Activated CD4-positive, alpha-beta T cell treated with anti-CD3 and anti-CD28 coated beads for 36 hours (primary cell): ENCODE results near the gene PPEF1. TPM values are rescaled to one million over a fixed set of nuclear protein-coding genes. Genes with fewer than 3 reads are reported as not detected.

Source experiments
- ATAC-seq: fragments of 200-7000 bp; cut with Tn5 transposase; one replicate; pipeline ENCODE4 v1.10.0; 2021; ENCODE audit warnings: mild to moderate bottlenecking, moderate library complexity
- CTCF ChIA-PET: fragments of 350-600 bp; sonication (Branson Sonifier 250); formaldehyde crosslinking; loops from one replicate; lab custom pipeline; 2021; ENCODE audit warnings: antibody characterized with exemption; lab: Charles Lee
- POLR2A ChIA-PET: fragments of 350-600 bp; sonication (Branson Sonifier 250); formaldehyde crosslinking; loops from one replicate; lab custom pipeline; 2021; ENCODE audit warnings: antibody characterized with exemption, inconsistent platforms; lab: Charles Lee
- DNase-seq: peaks from one replicate; pipeline ENCODE4 v3.0.0-alpha.2; 2020
- H3K27ac Mint-ChIP-seq: one replicate; pipeline ENCODE4 v1.8.0; 2021; ENCODE audit warnings: mixed read lengths
- H3K27me3 Mint-ChIP-seq: one replicate; pipeline ENCODE4 v1.8.0; 2021; ENCODE audit warnings: mixed read lengths
- H3K36me3 Mint-ChIP-seq: one replicate; pipeline ENCODE4 v1.8.0; 2021; ENCODE audit warnings: low read depth, mixed read lengths
- H3K4me1 Mint-ChIP-seq: one replicate; pipeline ENCODE4 v1.8.0; 2021; ENCODE audit warnings: mixed read lengths
- H3K4me3 Mint-ChIP-seq: one replicate; pipeline ENCODE4 v1.8.0; 2021; ENCODE audit warnings: mild to moderate bottlenecking, moderate library complexity, mixed read lengths
- H3K9me3 Mint-ChIP-seq: one replicate; pipeline ENCODE4 v1.8.0; 2021; ENCODE audit warnings: low read depth, mixed read lengths
- intact Hi-C, 2 experiments: fragments of 100-400 bp; cut with DNase I in 1 of 2; cut with micrococcal nuclease in 1 of 2; formaldehyde crosslinking; loops; one replicate each; pipeline versions ENCODE4 v1.14.2 to v1.15.1; 2022 to 2024; cut with DNase I, micrococcal nuclease
- total RNA-seq, 2 experiments: library from RNA; stranded (reverse); gene quantifications; one replicate each; pipeline ENCODE4 v1.2.3, GENCODE V29; 2021

The PPEF1 gene, protein sequence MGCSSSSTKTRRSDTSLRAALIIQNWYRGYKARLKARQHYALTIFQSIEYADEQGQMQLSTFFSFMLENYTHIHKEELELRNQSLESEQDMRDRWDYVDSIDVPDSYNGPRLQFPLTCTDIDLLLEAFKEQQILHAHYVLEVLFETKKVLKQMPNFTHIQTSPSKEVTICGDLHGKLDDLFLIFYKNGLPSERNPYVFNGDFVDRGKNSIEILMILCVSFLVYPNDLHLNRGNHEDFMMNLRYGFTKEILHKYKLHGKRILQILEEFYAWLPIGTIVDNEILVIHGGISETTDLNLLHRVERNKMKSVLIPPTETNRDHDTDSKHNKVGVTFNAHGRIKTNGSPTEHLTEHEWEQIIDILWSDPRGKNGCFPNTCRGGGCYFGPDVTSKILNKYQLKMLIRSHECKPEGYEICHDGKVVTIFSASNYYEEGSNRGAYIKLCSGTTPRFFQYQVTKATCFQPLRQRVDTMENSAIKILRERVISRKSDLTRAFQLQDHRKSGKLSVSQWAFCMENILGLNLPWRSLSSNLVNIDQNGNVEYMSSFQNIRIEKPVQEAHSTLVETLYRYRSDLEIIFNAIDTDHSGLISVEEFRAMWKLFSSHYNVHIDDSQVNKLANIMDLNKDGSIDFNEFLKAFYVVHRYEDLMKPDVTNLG
- total RNA-seq, result under 1 TPM; 0.26 to 0.30 TPM

DNA sequence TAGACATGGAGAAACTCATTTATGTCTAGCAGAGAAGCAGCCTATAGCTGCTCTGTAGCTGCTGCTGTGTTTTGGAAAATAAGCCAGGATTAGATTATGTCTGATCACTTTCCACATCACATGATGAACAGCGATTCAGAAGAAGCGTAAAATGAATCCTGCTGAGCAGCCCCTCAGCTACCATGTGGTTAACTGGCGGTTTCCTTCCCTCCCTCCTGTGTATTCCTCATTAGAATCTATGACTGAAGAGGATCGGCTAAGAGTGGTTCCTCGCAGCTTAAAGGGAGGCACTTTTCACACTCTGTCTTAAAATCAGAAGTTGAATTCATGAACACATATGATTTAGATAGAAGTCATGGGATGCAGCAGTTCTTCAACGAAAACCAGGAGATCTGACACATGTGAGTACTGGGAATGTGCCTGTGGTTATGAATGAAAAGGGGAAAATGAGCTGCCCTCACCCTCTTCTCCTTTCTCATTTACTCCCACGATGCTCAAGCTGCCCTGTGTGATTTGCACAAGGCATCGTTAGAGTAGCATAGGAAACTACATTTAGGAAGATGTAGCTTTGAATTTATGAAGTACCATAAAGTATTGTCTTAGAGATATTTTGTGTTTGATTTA lies at the start of gene PPEF1:
PPEF1 (plus strand) TSS at position 220 of the 624 bp plus-strand sequence; CDS start at position 356, 136 bp downstream.
- no peak for ATAC-seq
- Mint-ChIP-seq H3K4me1 (peaks cover 2% of the 10 kb centered on the region), H3K36me3 (no peaks in the 10 kb centered on the region), H3K9me3 (no peaks in the 10 kb centered on the region), H3K4me3 (no peak within 1 kb of the TSS), H3K27me3 (no peaks in the 10 kb centered on the region), H3K27ac (no peak within 1 kb of the TSS)
- POLR2A ChIA-PET, result no interaction called here
- intact Hi-C loops, result no loop called here
- DNase-seq, result no peak
- CTCF ChIA-PET, result no interaction called here

DNA sequence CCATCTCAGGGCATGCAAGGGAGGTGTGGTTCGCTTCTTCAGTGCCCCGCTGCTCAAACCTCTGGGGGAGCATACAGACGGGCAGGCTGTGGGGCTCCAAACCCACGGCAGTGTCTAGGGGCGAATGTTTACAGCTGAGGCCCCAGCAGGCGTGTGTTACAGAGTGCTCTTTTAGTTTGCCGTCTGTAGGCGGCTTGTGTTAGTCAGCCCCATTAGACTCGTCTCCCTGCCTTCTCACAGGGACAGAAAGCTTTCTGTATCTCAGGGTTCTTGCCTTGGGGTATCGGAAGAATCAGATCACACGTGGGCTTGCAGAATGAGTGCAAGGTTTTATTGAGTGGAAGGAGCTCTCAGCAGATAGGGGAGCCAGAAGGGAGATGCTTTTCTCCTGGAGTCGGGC lies 46.2 kb upstream of the PPEF1 start:
- no peaks in the 10 kb centered on the region for H3K36me3 Mint-ChIP-seq

DNA sequence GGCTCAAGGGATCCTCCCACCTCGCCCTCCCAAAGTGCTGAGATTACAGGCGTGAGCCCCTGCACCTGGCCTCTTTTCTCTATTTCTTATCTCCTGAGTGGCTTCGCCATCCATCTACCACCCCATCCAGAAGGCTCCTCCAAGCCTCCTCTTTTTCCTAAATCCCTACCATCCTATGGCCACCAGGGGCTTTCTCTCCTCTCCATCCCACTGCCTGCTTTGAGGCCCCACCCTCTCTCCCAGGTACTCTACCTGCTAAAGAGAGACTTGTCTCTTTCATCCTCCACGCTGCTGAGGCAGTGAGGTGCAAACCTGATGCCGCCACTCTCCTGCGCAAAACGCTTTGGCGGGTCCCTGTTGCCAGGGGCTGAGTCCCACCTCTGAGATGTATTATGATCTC lies 42.5 kb upstream of the PPEF1 start:
- Mint-ChIP-seq H3K27me3 (no peaks in the 10 kb centered on the region), H3K36me3 (no peaks in the 10 kb centered on the region), H3K27ac (no peak overlapping the region), H3K4me1 (peaks cover 6% of the 10 kb centered on the region), H3K4me3 (no peak overlapping the region), H3K9me3 (no peaks in the 10 kb centered on the region)
- ChIA-PET CTCF (no interaction called here), POLR2A (no interaction called here)
- ATAC-seq, result no peak
- intact Hi-C loops, result no loop called here
- no peak for DNase-seq

More for the DNA sequence above, 46.2 kb upstream of the PPEF1 start:
- POLR2A ChIA-PET, result no interaction called here
- H3K9me3 Mint-ChIP-seq, result no peaks in the 10 kb centered on the region
- H3K27me3 Mint-ChIP-seq, result no peaks in the 10 kb centered on the region
- H3K27ac Mint-ChIP-seq, result no peak overlapping the region
- no peak overlapping the region for H3K4me3 Mint-ChIP-seq
- ATAC-seq, result no peak
- intact Hi-C loops, result no loop called here
- H3K4me1 Mint-ChIP-seq, result no peaks in the 10 kb centered on the region
- CTCF ChIA-PET, result no interaction called here
- DNase-seq, result no peak

DNA sequence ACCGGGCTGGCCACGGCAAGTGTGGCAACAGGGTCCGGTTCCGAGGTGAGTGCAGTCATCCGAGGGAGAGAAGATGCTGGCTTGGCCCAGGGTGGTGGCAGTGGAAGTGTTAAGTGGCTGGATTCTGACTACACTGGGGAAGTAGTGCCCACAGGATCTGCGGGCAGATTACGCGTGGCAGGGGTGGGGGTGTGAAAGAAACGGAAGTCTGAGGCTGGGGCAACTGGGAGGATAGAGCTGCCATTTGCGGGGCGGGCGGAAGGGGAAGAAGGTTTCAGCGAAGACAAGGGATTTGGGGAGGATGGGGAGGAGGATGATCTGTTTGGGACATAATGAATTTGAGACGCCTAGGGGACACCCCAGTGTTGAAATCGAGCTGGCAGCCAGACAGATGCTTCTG lies 40.8 kb upstream of the PPEF1 start:
- Mint-ChIP-seq H3K4me1 (peaks cover 6% of the 10 kb centered on the region), H3K27ac (no peak overlapping the region), H3K4me3 (no peak overlapping the region), H3K27me3 (no peaks in the 10 kb centered on the region), H3K36me3 (no peaks in the 10 kb centered on the region), H3K9me3 (no peaks in the 10 kb centered on the region)
- DNase-seq, result no peak
- no peak for ATAC-seq
- ChIA-PET CTCF (interaction anchor here (0.7 kb wide), 1 partner anchor 555 kb away, joined by 3 read pairs; no protein-coding TSS in a partner anchor), POLR2A (no interaction called here)
- intact Hi-C loops, result no loop called here

DNA sequence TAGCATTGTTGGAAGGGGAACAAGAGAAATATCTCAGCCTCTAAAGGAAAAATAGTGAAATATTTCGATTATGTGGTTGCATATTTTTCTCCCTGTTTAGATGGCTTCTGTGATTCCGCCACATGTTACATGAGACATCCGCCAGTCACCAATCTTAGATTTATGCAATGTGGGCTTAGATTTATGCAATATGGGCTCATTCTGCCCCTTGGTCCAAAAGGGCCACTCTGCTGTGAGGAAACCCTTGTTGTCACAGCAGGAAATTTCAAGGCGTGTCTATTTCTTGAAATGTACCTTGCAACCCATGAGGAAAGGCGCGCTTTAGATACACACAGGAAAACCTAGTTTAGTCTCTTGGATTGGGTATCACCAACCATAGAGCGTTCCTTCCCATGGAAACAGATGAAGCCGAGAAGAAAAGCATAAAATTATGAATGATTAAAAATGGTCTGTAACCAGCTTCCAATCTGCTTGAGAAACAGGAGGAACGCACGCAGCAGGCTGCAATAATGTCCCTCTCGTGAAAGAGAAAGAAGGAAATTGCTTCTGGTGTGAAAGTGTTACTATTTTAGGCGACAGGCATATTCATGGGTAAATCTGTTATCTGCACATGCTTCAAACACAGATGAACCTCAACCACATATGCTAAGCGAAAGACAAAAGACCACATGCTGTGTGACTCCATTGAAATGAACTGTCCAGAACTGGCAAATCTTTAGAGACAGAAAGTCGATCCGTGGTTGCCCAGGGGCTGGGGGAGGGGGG lies 39.2 kb upstream of the PPEF1 start:
- ChIA-PET CTCF (no interaction called here), POLR2A (no interaction called here)
- H3K9me3 Mint-ChIP-seq, result no peaks in the 10 kb centered on the region
- peak; percentile 23 for ATAC-seq
- intact Hi-C loops, result no loop called here
- no peaks in the 10 kb centered on the region for H3K36me3 Mint-ChIP-seq
- H3K27ac Mint-ChIP-seq, result peak overlapping the region; percentile 37
- H3K27me3 Mint-ChIP-seq, result no peaks in the 10 kb centered on the region
- no peak for DNase-seq
- H3K4me1 Mint-ChIP-seq, result peaks cover 6% of the 10 kb centered on the region
- H3K4me3 Mint-ChIP-seq, result peak overlapping the region; percentile 18

DNA sequence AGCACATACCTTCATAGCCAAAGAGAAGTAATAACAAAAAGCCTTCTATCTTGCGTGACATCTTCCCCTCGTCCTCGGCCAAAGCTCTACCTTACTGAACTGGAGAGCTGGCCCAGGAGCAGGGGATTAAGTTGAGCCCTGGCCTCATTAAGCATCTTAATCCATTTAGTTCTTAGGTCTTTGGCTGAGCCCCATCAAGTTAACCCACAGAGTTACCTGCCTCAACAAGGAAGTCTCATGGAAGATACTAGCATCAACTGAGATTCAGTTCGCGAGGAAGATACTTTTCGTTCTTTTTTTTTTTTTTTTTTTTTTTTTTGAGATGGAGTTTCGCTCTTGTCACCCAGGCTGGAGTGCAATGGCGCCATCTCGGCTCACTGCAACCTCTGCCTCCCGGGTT lies 35.4 kb upstream of the PPEF1 start, which contains the start of gene RS1:
RS1 (minus strand) TSS at position 101 of the 400 bp plus-strand sequence; CDS start at position 61, 40 bp downstream.
- ATAC-seq (no peak), DNase-seq (no peak)
- no peaks in the 10 kb centered on the region for H3K36me3 Mint-ChIP-seq
- peaks cover 10% of the 10 kb centered on the region for H3K4me1 Mint-ChIP-seq
- H3K27me3 Mint-ChIP-seq, result no peaks in the 10 kb centered on the region
- no peaks in the 10 kb centered on the region for H3K9me3 Mint-ChIP-seq
- ChIA-PET CTCF (no interaction called here), POLR2A (no interaction called here)
- H3K27ac Mint-ChIP-seq, result no peak within 1 kb of the TSS
- no peak within 1 kb of the TSS for H3K4me3 Mint-ChIP-seq
- intact Hi-C loops, result loop anchor here (10.0 kb wide), 4 partner anchors 247 to 937 kb away; partner anchors contain the start of genes CDKL5 (in 1 of the 2), PDHA1 (in 1 of the 2), PHKA2 (in 1 of the 2) and SCML1 (in 1 of the 2)

DNA sequence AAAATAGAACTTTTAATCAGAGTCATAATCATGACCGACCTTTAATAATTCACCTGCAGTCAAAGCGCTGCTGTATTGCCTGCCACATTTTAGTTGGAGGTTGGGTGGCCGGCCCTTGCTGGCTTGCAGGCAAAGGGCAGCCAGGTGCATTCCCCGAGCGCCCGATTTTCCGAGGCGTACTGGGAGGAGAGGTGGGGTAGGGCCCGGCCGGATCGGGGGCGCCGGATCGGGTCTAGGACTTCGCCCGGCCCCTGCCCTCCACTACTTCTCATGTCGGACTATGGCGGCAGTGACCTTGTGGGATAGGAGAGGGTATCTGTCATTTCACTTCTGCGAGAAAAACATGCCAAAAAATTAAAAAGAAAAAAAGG lies 33.0 kb upstream of the PPEF1 start:
- ATAC-seq, result peak; percentile 31
- H3K27ac Mint-ChIP-seq, result no peak overlapping the region
- ChIA-PET POLR2A (no interaction called here), CTCF (no interaction called here)
- intact Hi-C loops, result loop anchor here (1.0 to 10.0 kb wide), 6 partner anchors 212 to 940 kb away; partner anchors contain the start of genes CDKL5 (in 1 of the 2), PDHA1 (in 1 of the 2), PHKA2 (in 1 of the 2) and SCML1 (in 1 of the 2)
- H3K36me3 Mint-ChIP-seq, result no peaks in the 10 kb centered on the region
- H3K4me1 Mint-ChIP-seq, result peaks cover 6% of the 10 kb centered on the region
- peak; percentile 33 for DNase-seq
- no peaks in the 10 kb centered on the region for H3K9me3 Mint-ChIP-seq
- H3K4me3 Mint-ChIP-seq, result peak overlapping the region; percentile 63
- H3K27me3 Mint-ChIP-seq, result no peaks in the 10 kb centered on the region

DNA sequence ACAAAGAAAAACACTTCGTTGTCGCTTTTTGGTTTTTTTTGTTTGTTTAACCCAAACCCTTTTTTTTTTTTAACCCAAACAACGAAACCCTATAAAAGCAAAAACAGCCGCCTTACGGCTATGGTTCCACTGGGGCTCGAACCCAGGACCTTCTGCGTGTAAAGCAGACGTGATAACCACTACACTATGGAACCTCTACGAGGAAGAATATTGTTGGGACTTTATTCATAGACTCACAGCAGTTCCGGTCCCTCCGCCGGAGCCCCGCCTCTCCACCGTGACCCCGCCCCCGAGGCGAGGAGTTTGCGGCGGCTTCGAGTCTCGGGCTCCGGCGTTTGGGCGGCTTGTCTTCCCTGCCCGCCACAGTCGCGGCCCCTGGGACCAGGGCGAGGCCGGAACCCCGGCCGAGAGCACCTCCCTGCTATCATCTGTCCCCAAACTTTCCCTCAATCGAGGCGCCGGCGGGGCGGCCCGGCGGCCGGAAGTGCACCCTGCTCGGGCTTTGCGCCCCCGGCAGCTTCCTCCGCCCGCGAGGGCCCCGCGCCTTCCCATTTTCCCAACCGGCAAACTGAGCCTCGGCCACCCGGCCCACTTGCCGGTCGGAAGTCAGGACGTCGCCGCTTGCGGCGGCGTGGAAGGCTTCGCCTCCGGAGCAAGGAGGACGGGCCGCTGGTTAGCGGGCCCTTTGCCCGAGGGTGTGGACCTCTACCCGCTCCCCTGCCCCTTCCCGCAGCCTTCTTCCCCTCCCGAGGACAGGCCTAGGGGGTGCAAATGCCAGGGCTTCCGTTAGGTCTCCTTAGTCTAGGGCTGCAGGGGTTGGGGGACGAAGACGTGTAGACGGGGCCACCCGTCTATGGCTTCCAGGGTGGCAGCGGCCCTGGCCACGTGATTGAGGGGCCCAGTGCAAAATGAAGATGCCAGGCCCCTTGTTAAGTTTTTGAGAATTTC lies 32.4 kb upstream of the PPEF1 start:
- H3K4me3 Mint-ChIP-seq, result peak overlapping the region; percentile 63
- CTCF ChIA-PET, result interaction anchor here (1.2 to 1.3 kb wide), 2 partner anchors 9 to 250 kb away, joined by 3 read pairs; partner anchors contain the start of gene CDKL5
- H3K36me3 Mint-ChIP-seq, result no peaks in the 10 kb centered on the region
- intact Hi-C loops, result loop anchor here (1.0 to 10.0 kb wide), 8 partner anchors 211 to 940 kb away; partner anchors contain the start of genes CDKL5 (in 2 of the 2), PDHA1 (in 1 of the 2), PHKA2 (in 1 of the 2) and SCML1 (in 1 of the 2)
- no peaks in the 10 kb centered on the region for H3K27me3 Mint-ChIP-seq
- POLR2A ChIA-PET, result no interaction called here
- ATAC-seq, result peak; percentile 81
- H3K9me3 Mint-ChIP-seq, result no peaks in the 10 kb centered on the region
- DNase-seq, result peak; percentile 82
- H3K27ac Mint-ChIP-seq, result peak overlapping the region; percentile 80
- H3K4me1 Mint-ChIP-seq, result peaks cover 6% of the 10 kb centered on the region

DNA sequence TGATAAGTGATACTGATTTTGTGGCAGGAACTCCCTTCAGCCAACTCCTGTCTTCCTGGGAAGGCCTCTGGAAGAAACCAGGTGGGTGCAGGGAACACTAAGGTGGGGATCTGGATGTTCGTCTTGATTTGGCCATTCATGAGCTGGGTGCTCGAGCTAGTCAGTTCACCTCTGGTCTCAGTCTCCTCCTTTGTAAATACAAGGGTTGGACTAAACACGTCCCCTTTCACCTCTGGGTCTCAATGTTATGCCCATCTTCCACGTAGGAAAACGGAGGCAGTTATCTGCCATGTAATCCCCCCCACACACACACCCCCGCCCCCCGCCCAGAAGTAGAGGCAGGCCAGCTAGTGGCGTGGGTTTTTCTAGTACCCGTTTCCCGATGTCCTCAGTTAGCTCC lies 31.4 kb upstream of the PPEF1 start:
- ATAC-seq, result no peak
- CTCF ChIA-PET, result interaction anchor here (1.2 to 1.3 kb wide), 2 partner anchors 8 to 251 kb away, joined by 3 read pairs; partner anchors contain the start of gene CDKL5
- peak overlapping the region; percentile 63 for H3K4me3 Mint-ChIP-seq

DNA sequence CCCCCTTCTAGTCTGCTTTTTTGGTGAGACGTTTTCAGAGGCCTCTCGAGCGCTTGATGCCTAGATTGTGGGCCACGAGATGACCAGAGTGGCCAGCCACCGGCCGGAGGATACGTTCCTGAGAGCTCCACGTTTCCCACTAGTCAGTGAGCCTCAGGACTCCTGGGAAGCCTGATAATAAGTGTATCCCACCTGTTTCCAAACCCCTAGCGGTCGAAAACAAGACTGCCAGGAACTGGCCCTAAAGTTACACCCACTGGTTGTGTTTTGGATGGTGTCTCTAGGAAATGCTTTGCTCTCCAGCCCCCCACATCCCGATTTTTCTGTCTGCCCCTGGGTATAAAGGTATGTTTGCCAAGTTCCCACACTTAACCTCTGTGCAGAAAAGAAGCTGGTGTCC lies 31.0 kb upstream of the PPEF1 start:
- POLR2A ChIA-PET, result no interaction called here
- Mint-ChIP-seq H3K27ac (no peak overlapping the region), H3K27me3 (no peaks in the 10 kb centered on the region)

More for the DNA sequence above, 31.4 kb upstream of the PPEF1 start:
- no peak for DNase-seq
- Mint-ChIP-seq H3K27ac (peak overlapping the region; percentile 47), H3K4me1 (peaks cover 6% of the 10 kb centered on the region), H3K27me3 (no peaks in the 10 kb centered on the region), H3K9me3 (no peaks in the 10 kb centered on the region), H3K36me3 (no peaks in the 10 kb centered on the region)
- intact Hi-C loops, result loop anchor here (10.0 kb wide), 4 partner anchors 251 to 941 kb away; partner anchors contain the start of genes CDKL5 (in 1 of the 2), PDHA1 (in 1 of the 2), PHKA2 (in 1 of the 2) and SCML1 (in 1 of the 2)
- POLR2A ChIA-PET, result no interaction called here

More for the DNA sequence above, 31.0 kb upstream of the PPEF1 start:
- Mint-ChIP-seq H3K4me3 (no peak overlapping the region), H3K36me3 (no peaks in the 10 kb centered on the region), H3K9me3 (no peaks in the 10 kb centered on the region), H3K4me1 (peaks cover 6% of the 10 kb centered on the region)
- CTCF ChIA-PET, result interaction anchor here (0.6 to 0.8 kb wide), 2 partner anchors 17 to 659 kb away, joined by 3 read pairs; no protein-coding TSS in a partner anchor
- intact Hi-C loops, result loop anchor here (10.0 kb wide), 4 partner anchors 252 to 942 kb away; partner anchors contain the start of genes CDKL5 (in 1 of the 2), PDHA1 (in 1 of the 2), PHKA2 (in 1 of the 2) and SCML1 (in 1 of the 2)
- ATAC-seq, result no peak
- no peak for DNase-seq
